Heart right ventricle (tissue), 16 donors: ENCODE measurements around the gene GDAP1L1. TPM values are rescaled to one million over a fixed set of nuclear protein-coding genes. Genes with fewer than 3 reads are reported as not detected.

ENCODE experiments used
- ATAC-seq, 8 donors: fragments of 200-7000 bp; cut with Tn5 transposase; one replicate each; pipeline ENCODE4 v1.9.1; 2020; ENCODE audit warnings: mild to moderate bottlenecking in 8 of 8, moderate library complexity in 8 of 8, moderate number of reproducible peaks in 1 of 8
- DNase-seq, 2 donors: peaks; one replicate each; pipeline ENCODE4 v3.0.0-alpha.2; 2020
- H3K27ac ChIP-seq, 10 donors: fragments of 200-600 bp; sonication (generic) in 2 of 10; one replicate each; pipeline versions ENCODE4 v1.5.0 to v1.8.0; 2020 to 2022; ENCODE audit warnings: mild to moderate bottlenecking in 3 of 10
- H3K27me3 ChIP-seq, 7 donors: fragments of 200-600 bp; one replicate each; pipeline ENCODE4 v1.8.0; 2021 to 2022; ENCODE audit warnings: mild to moderate bottlenecking in 2 of 7
- H3K36me3 ChIP-seq, 9 donors: fragments of 200-600 bp; sonication (generic) in 1 of 9; one replicate each; pipeline versions ENCODE4 v1.5.0 to v1.8.0; 2020 to 2022; ENCODE audit warnings: mild to moderate bottlenecking in 2 of 9
- H3K4me1 ChIP-seq, 9 donors: fragments of 200-600 bp; sonication (generic) in 1 of 9; one replicate each; pipeline versions ENCODE4 v1.5.0 to v1.8.0; 2020 to 2022; ENCODE audit warnings: mild to moderate bottlenecking in 4 of 9
- H3K4me3 ChIP-seq, 10 donors: fragments of 200-600 bp; sonication (generic) in 2 of 10; one replicate each; pipeline versions ENCODE4 v1.5.0 to v1.8.0; 2020 to 2022; ENCODE audit warnings: mild to moderate bottlenecking in 7 of 10, moderate library complexity in 2 of 10
- H3K9me3 ChIP-seq, 11 donors: fragments of 200-600 bp in 10 of 11; sonication (generic) in 2 of 11; one replicate each; pipeline versions ENCODE4 v1.5.0 to v1.8.0; 2013 to 2022; ENCODE audit warnings: mild to moderate bottlenecking in 2 of 11, control low read depth in 1 of 11, moderate library complexity in 1 of 11
- WGBS, 2 donors: extraction: QIAGEN DNeasy Blood & Tissue Kit; methylation state at CpG; one replicate each; pipeline ENCODE4 v1.1.7; 2013; ENCODE audit warnings: inconsistent platforms in 1 of 2; 5-methylcytosine and 5-hydroxymethylcytosine counted together
- intact Hi-C, 10 donors: fragments of 100-400 bp; cut with DNase I; formaldehyde crosslinking; loops; one replicate each; pipeline versions ENCODE4 v1.11.1 to v1.14.2; 2022
- polyA plus RNA-seq, 2 donors: library from polyadenylated mRNA; stranded (reverse); fragments of 200-250 nt; gene quantifications; one replicate each; pipeline ENCODE4 v1.2.3, GENCODE V29; 2013
- total RNA-seq, 10 donors: library from RNA; stranded (reverse); fragmentation: NEBNext Ultra II Directional in 3 of 10; extraction: Animal tissue kit (Norgen Biotek cat#: 25700) in 3 of 10; gene quantifications; one replicate each; pipeline versions ENCODE4 v1.2.1 to v1.2.4, GENCODE V29; 2021 to 2023
- TF ChIP-seq, protein P1 (sequence below), 9 donors: fragments of 200-600 bp; sonication (generic) in 2 of 9; IDR thresholded peaks; one replicate each; pipeline versions ENCODE4 v1.5.0 to v1.8.0; 2021 to 2022; ENCODE audit warnings: antibody characterized with exemption in 9 of 9, mild to moderate bottlenecking in 5 of 9, moderate library complexity in 1 of 9
- donor health status: Arrhythmogenic right ventricular cardiomyopathy.
- donor health status: ischemic (EF 13 %, LVEDD 7.1; RV severe dilation, severe dysfunction).
- donor health status: healthy with polysubstance abuse.
- donor health status: DM: no; HTN: yes; CAD: no.
- donor health status: DM: no; HTN: no; CAD: no.
- donor health status: ischemic (EF 25% LVEDD 6.9; RV normal size, moderate dysfunction).
- donor health status: ischemic (EF 25% LVEDD 5.7; RV mildly dilated, moderate dysfunction).
- donor health status: healthy.
- donor health status: DM: yes; HTN: yes; CAD: no.
- donor health status: Ischemic cardiomyopathy.
- donor health status: ischemic (EF 35%, LVEDD 5.7; RV mildly dilated, moderate dysfunction).
- donor health status: nonischemic (EF 11% LVEDD 7.7; RV severe dilation, severe dysfunction).
- donor health status: DM: yes; HTN: yes; CAD: no.
- donor health status: PGD.
- donor health status: ischemic (EF 29% LVEDD 5.4; RV normal size, mild dysfunction).
- donor health status: nonischemic (EF 23%, LVEDD 6.1; RV moderate dilation, normal function).

The GDAP1L1 gene
- total and polyA plus RNA-seq, 12 donors = 0.09 to 0.71 (median 0.34) TPM; not detected in 2

DNA sequence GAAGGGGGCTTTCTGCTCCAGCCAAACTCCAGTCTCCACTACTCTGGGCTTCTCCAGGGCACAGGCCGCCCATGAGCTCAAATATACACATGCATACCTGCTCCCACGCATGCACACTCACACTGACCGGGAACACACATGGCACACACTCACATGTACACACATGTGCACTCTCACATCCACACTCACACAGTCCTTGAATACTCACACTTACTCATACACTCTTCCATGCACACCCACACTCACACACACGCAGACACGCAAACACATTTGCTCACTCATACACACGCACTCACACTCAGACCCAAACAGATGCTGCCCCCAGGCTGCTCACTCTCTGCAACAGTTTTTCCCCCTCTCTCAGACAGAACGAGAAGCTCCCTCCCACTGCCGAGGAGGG, 7.0 kb downstream of the GDAP1L1 start:
- TF ChIP-seq, protein P1, sequence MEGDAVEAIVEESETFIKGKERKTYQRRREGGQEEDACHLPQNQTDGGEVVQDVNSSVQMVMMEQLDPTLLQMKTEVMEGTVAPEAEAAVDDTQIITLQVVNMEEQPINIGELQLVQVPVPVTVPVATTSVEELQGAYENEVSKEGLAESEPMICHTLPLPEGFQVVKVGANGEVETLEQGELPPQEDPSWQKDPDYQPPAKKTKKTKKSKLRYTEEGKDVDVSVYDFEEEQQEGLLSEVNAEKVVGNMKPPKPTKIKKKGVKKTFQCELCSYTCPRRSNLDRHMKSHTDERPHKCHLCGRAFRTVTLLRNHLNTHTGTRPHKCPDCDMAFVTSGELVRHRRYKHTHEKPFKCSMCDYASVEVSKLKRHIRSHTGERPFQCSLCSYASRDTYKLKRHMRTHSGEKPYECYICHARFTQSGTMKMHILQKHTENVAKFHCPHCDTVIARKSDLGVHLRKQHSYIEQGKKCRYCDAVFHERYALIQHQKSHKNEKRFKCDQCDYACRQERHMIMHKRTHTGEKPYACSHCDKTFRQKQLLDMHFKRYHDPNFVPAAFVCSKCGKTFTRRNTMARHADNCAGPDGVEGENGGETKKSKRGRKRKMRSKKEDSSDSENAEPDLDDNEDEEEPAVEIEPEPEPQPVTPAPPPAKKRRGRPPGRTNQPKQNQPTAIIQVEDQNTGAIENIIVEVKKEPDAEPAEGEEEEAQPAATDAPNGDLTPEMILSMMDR (IDR thresholded peaks at IDR 0.05) = no peak
- intact Hi-C loops = no loop called here
- 79 to 87% methylated on average over 8 of the region's 8 CpGs for WGBS, 2 donors

DNA sequence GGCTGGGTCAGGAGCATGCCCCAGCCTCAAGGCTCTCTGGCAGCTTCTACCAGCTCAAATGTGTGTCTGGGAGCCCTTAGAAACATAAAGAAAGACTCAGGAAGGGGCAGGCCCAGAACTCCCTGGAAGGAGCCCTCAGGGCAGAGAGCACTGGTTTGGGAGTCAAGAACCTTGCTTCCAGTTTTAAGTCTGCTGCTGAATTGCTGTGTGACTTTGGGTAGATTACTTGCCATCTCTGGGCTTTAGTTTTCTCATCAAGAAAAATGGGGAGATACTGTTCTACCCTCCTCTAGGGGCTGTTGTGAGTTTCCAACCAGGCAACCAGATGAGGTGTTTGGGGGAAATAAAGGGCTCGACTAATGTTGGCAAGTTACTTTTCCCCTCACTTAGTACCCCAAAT, 8.8 kb downstream of the GDAP1L1 start:
- no peak for ATAC-seq
- no peaks in the 10 kb centered on the region for H3K4me1 ChIP-seq
- 91 to 94% methylated on average over 1 of the region's 1 CpG for WGBS, 2 donors
- H3K4me3 ChIP-seq = no peak overlapping the region
- no peaks in the 10 kb centered on the region for H3K36me3 ChIP-seq
- TF ChIP-seq, protein P1 (IDR thresholded peaks at IDR 0.05) = no peak
- no peaks in the 10 kb centered on the region for H3K27me3 ChIP-seq
- DNase-seq = no peak
- intact Hi-C loops = no loop called here
- H3K9me3 ChIP-seq = no peaks in the 10 kb centered on the region
- H3K27ac ChIP-seq = no peak overlapping the region

More for the DNA sequence above, 7.0 kb downstream of the GDAP1L1 start:
- Histone ChIP-seq H3K27ac (no peak overlapping the region), H3K36me3 (no peaks in the 10 kb centered on the region), H3K9me3 (no peaks in the 10 kb centered on the region), H3K4me1 (no peaks in the 10 kb centered on the region), H3K4me3 (no peak overlapping the region), H3K27me3 (no peaks in the 10 kb centered on the region)
- ATAC-seq (no peak), DNase-seq (no peak)

DNA sequence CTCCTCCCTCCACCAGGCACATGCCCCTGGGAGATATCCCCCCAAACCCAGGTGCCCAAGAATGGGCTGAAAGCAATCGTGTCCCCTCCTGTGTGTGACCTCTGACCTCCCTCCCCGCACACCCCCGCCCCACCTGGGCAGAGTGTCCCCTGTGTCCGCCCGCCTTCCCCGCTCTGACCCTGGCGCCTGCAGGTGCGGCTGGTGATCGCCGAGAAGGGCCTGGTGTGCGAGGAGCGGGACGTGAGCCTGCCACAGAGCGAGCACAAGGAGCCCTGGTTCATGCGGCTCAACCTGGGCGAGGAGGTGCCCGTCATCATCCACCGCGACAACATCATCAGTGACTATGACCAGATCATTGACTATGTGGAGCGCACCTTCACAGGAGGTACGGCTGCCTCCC, 9.9 kb downstream of the GDAP1L1 start:
- H3K4me1 ChIP-seq = no peaks in the 10 kb centered on the region
- no peak overlapping the region for H3K27ac ChIP-seq
- TF ChIP-seq, protein P1 (IDR thresholded peaks at IDR 0.05) = no peak
- ATAC-seq (peak in 1 of 8 donors; percentile 10), DNase-seq (no peak)
- no peak overlapping the region for H3K4me3 ChIP-seq
- H3K27me3 ChIP-seq = no peaks in the 10 kb centered on the region
- H3K9me3 ChIP-seq = no peaks in the 10 kb centered on the region
- intact Hi-C loops = no loop called here
- no peaks in the 10 kb centered on the region for H3K36me3 ChIP-seq
- 92% methylated on average over 21 of the region's 21 CpGs for WGBS, 2 donors

DNA sequence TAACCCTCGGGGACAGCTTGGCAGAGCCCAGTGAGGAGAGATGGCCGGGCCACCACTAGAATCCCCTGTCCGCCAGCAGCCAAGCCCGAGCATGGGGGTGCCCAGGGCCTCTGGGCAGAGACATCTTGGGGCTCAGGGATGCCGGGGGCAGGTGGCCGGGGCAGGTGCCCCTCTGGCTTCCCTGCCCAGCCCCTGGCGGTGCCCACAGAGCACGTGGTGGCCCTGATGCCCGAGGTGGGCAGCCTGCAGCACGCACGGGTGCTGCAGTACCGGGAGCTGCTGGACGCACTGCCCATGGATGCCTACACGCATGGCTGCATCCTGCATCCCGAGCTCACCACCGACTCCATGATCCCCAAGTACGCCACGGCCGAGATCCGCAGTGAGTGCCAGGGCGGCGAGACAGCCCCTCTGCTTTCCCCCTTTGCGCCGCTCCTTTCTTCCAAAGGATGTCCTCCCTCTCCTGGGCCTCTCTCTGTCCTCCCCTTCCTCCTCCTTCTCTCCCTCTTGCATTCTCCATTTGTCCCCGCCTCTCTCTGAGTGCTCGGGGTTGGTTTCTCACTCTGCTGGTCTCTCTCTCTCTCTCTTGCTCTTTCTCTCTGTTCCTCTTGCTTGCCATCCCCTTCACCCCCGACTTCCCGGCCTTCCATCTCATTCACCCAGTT, 11.2 kb downstream of the GDAP1L1 start:
- no peak overlapping the region for H3K27ac ChIP-seq
- TF ChIP-seq, protein P1 (IDR thresholded peaks at IDR 0.05) = no peak
- no peaks in the 10 kb centered on the region for H3K4me1 ChIP-seq
- no peak for DNase-seq
- no peak overlapping the region for H3K4me3 ChIP-seq
- WGBS, 2 donors = 90% methylated on average over 28 of the region's 28 CpGs
- no peaks in the 10 kb centered on the region for H3K9me3 ChIP-seq
- intact Hi-C loops = no loop called here
- no peaks in the 10 kb centered on the region for H3K27me3 ChIP-seq
- ATAC-seq = peak in 2 of 8 donors; percentile 10 to 43
- H3K36me3 ChIP-seq = no peaks in the 10 kb centered on the region
